ENCODE results near the gene NPSR1.
"Not testable (repeated sequence)": the region's sequence is repeated elsewhere in the genome, so short reads cannot be mapped to it uniquely, and the experiment has no call there.

The NPSR1 gene

GRCh38 chr7:34831436-34831835, 173.4 kb downstream of the NPSR1 start:
- no peak overlapping the region for H3K4me3 ChIP-seq (ENCODE audit: low read depth, low read length)

- H3K4me3 ChIP-seq (ENCODE audit: low read depth, low read length), result no peak overlapping the region
These were observed 174.0 kb downstream of the NPSR1 start for GRCh38 chr7:34832020-34832419.

DNA sequence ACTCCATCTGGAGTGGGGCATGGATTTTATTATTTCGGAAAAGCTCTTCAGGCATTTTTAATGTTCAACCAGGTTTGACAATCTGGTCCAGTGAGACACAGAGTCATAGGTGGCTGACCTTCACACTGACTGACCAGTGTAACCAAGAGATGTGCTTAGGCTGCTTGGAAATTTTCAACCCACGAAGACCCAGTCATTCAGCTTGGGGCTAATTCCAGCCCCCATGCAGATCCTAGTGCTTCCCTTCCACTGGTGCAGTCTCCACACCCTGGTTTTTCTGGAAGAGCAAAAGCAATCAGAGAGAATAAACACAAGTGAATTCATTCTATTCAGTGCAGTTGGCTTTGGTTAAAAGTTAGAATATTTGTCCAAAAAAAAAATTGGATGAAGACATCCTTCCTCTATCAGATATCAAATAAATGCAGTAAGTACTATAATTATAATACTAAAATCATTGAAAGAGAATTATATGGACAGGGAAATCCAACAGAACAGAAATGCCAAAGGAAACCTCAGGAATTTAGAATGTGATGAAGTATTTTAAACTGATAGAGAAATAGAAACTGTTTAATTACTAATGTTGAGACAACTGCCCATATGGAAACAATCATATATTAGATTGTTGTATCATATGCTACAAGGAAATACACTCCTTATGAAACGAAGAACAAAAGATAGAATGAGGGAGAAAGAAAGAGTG, 178.0 kb downstream of the NPSR1 start:
- H3K4me3 ChIP-seq (ENCODE audit: low read depth, low read length), result no peak overlapping the region

GRCh38 chr7:34837316-34837715, 179.3 kb downstream of the NPSR1 start:
- H3K4me3 ChIP-seq (ENCODE audit: low read depth, low read length), result no peak overlapping the region

DNA sequence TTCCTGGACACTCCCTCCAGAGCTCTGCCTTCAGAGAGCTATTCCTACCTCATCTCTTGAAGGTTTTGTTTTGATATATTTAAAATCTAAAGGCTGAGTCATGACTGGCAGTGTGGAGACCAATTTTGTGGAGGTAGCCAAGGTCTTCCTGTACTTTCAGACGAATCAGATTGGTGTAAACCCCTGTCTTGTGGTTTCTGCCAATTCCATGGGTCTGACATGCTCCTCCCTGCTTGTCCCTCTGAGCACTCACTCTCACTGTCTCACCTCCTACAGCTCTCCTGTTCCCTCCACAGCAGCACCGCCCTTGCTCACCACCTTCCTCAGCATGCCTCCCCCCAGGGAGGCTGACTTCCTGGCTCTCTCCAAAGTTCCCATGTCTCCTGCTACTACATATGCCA, 179.8 kb downstream of the NPSR1 start:
- H3K4me3 ChIP-seq (ENCODE audit: low read depth, low read length), result no peak overlapping the region

DNA sequence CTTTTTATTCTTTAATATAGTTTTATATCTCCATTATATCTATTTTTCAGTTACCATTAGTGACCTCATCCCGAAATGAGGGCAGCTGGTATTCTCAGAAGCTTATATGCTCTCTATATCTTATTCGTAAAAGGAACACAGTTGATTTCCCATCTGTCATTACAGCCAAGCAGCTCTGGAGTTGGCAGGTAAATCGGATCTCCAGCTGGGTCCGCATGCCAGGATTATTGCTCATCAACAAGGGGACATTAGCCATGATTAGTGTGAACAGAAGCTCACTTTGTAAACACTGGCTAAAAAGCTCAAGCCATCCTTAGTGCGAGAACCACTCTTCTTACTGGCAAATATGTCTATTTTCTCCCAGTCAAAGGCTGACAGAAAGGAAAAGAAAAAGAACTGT, 180.3 kb downstream of the NPSR1 start:
- H3K4me3 ChIP-seq (ENCODE audit: low read depth, low read length), result no peak overlapping the region

DNA sequence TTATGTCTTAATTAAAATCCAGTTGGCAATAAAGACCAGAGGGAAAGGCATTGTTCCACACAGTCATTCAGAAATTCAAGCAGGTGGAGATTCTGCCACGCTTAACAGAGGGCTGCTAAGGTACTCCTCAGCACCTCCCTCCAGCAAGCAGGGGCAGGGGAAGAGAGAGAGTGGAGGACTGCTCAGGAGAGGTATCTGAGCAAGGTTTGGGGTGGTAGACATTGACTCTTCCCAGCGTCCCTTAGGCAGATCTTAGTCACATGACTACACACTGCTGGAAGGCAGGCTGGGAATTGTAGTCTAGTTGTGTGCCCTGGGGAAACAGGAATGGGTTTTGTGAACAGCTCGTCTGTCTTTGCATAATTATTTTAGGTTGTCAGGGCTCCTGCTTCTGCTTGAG, 181.6 kb downstream of the NPSR1 start:
- no peak overlapping the region for H3K4me3 ChIP-seq (ENCODE audit: low read depth, low read length)

DNA sequence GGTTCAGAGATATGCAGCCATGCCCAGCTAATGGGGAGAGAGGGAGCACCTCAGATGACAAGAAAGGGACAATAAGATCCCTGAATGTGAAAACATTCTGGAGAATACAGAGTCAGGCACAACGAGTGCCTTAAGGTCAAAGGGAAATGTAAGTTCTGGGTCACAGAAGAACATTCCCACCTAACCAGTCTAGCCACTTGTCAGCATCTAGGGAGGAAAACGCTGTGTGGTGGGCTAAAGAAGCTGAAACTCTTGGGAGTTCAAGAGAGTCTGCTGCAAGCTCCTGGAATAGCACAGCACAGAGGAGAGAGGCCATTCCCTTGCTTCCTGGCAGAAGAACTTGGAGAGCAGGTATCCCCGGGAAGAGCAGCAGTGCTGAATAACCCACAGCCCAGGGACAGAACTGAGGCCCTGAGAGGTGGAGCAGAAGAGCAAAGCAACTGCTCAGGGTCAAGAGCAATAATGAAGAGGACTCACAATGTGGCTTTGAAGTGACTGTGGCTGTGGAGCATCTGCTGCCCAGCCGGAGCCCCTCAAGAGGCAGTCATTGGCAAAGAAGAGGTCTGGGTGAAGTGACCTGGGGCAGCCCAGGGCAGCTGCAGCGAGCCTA, 182.3 kb downstream of the NPSR1 start:
- no peak overlapping the region for H3K4me3 ChIP-seq (ENCODE audit: low read depth, low read length)

GRCh38 chr7:34841326-34841725, 183.3 kb downstream of the NPSR1 start:
- no peak overlapping the region for H3K4me3 ChIP-seq (ENCODE audit: low read depth, low read length)

DNA sequence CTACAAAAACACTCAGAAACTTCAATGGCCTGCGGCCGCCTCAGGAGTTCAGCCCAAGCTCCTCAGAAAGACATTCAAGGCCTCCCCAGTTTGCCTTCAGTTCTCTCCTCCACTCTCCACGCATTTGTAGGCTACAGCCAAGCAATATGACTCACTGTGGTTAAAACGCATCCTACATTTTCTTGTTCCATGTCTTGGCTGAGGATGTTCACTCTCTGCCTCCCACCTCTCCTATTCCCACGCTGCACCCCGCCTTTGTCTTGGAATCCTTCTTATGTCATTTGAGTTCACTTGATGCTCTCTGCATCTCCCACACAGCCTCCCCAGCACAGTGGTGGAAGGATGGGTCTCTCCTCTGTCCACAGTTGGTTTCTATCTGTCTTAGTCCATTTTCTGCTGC, 184.8 kb downstream of the NPSR1 start:
- H3K4me3 ChIP-seq (ENCODE audit: low read depth, low read length), result no peak overlapping the region

DNA sequence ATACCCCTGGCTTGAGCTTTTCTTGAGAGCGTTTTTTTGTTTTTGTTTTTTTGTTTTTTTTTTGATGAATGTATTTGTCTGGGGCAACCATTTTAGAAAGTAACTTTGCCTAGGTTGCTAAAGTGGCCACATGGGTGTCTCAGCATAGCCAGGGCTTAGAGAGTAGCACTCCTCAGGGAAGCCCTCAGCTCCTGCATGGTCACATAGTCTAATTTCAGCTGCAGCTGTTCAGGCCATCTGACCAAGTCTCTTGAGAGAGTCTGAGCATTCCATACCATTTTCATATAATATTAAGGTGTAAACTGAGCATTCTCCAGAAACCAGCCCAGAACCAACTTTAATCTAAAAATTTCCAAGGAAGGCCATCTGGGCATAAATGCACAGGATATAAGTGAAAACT, 186.4 kb downstream of the NPSR1 start:
- no peak overlapping the region for H3K4me3 ChIP-seq (ENCODE audit: low read depth, low read length)

DNA sequence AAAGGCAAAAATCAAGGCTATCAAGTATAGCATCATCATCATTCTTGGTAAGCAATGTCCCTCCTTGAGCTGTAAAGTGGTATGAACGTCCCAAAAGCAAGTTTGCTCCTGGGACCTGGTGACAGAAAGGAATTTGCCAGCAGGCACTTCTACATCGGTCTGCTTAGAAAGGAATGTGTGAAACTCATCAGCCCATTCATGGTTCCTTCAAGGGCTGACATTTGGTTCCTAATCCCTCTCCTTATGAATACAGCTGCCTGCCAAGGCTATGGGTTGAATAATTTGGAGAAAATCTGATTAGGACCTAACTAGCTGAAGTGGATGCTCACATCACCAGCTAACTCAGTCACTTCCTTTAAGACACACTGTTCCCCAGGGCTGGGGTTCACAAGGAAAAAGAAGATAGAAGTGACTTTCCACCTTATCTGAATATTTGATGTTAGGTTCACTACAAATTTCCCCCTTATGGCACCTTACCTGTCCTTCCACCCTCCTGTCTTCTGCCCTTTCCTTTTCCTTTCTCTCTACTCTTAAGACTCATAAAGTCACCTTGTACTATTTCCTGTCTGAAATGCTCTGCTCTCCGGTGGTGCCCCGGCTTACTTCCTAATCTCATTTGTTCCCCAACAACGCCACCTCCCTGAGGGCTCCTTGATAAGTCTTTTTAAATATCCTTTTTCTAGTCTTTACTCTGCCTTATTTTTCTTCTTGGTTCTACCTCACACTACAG, 187.1 kb downstream of the NPSR1 start:
- no peak overlapping the region for H3K4me3 ChIP-seq (ENCODE audit: low read depth, low read length)

- H3K4me3 ChIP-seq (ENCODE audit: low read depth, low read length), result no peak overlapping the region
These were observed 187.8 kb downstream of the NPSR1 start for GRCh38 chr7:34845666-34846361.

- no peak overlapping the region for H3K4me3 ChIP-seq (ENCODE audit: low read depth, low read length)
These were observed 189.0 kb downstream of the NPSR1 start for GRCh38 chr7:34846976-34847375.

DNA sequence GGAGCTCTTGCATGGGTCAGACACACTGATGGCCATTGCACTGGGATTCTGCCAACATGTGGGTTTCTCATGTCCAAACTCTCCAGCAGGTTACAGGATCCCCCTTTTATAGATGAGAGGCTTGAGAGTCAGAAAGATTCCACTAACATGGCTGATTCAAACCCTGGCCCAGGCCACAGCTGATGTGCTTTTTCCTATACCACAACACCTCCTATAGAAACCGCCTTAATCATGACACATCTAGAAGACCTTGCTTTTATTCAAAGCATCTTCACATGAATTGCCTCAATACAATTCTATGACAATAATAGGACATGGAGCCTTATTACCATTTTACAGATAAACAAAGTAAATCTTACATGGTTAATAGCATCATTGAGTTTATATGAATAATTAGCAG, 190.7 kb downstream of the NPSR1 start:
- no peak overlapping the region for H3K4me3 ChIP-seq (ENCODE audit: low read depth, low read length)

DNA sequence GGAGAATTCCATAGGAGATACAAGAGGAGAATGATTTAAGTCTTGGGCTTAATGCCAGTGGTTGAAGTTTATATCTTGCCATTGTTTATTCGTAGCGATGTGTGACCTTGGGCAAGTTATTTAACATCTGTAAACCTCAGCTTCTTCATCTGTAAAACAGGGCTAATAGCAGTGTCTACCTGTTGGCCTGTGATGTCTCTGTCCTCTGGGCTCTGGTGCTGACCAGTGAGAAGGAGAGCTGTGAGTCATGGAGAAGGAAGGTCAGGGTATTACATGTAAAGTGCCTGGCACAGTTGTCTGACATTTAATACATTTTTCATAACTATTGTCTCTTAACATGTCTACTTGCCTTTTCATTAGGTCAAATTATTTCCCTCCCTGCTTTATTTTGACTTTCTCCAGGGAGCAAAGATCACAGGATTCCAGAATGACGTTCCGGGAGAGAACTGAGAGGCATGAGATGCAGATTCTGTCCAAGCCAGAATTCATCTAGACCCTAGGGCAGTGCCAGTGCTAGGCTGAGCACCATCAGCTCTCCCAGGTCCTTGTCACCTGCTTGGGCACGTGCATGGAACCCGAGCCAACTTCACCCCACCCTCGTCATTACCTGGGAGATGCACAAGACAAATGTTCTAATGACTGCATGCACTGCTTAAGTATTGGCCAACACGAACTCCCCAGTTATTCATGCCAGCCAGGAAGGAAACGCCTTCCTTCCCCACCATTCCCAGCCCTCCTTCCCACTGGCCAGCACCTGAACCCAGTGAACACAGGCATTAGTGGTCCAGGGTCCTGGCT, 191.3 kb downstream of the NPSR1 start:
- H3K4me3 ChIP-seq (ENCODE audit: low read depth, low read length), result no peak overlapping the region

GRCh38 chr7:34849986-34850385, 192.0 kb downstream of the NPSR1 start:
- no peak overlapping the region for H3K4me3 ChIP-seq (ENCODE audit: low read depth, low read length)

DNA sequence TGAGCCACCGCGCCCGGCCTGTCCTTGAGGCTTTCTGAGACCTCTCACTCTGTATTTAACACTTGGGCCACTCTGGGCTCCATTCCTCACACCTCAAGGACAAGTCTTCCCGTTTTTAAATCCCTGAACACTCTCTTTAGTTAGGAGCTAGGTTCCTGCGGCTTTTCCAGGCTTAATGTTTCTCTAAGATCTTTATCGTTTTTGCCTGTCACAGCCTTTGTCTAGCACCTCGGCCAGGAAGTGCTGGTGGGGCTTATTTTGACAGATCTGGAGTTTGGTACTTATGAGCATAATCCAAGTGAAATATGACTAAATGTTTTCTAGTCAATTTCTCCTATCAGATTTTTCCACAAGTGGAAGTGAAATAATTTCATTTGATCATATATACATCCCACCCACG, 192.7 kb downstream of the NPSR1 start:
- no peak overlapping the region for H3K4me3 ChIP-seq (ENCODE audit: low read depth, low read length)

DNA sequence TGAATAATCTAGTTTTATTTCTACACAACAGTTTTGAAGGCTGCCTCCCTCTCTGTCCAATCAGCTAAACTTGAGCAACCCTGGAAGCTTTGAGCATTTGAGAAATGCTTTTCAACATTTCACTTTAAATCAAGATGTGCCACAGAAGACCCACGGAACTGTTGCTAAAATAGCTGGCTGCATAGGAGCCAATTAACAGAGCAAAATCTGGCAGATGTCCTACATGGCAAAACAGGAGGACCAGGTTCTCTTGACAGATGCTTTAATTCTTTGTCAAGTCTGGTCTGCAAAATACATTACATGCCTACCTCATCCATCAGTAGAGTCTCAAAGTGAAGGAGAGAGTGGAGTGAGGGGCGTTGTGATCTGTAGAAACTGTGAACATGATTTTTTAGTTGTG, 193.4 kb downstream of the NPSR1 start:
- H3K4me3 ChIP-seq (ENCODE audit: low read depth, low read length), result no peak overlapping the region

- not testable (repeated sequence) for H3K4me3 ChIP-seq (ENCODE audit: low read depth, low read length)
These were observed 200.4 kb downstream of the NPSR1 start for GRCh38 chr7:34858444-34858843.

DNA sequence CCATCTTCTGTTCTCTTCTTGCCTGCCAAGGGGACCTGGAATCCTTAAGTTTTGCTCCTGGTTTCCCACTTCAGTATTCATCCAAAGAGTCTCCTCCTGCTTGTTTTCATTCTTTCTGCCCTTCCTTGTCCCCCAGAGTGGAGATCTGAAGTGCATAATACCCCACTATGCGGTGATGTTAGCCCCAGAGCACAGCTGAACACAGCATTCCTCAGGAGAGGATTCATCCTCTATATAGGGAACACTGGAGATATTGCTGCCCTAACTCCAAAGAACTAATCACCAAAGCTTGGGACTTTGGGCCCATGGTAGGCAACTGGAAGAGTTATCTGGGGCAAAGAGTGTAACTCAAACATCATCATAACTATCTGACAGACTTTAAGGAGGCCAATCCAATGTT, 201.3 kb downstream of the NPSR1 start:
- not testable (repeated sequence) for H3K4me3 ChIP-seq (ENCODE audit: low read depth, low read length)
